H1 (cell line): ENCODE measurements around the gene CCDC59. TPM values are rescaled to one million over a fixed set of nuclear protein-coding genes. Genes with fewer than 3 reads are reported as not detected.

Experiments used
- CTCF ChIA-PET: fragments of 300-600 bp; sonication (Branson Sonifier 250); formaldehyde crosslinking; loops from one replicate; lab custom pipeline; 2021; ENCODE audit not compliant: partially characterized antibody; lab: Charles Lee
- POLR2A ChIA-PET: fragments of 300-600 bp; sonication (Branson Sonifier 250); formaldehyde crosslinking; loops from one replicate; lab custom pipeline; 2021; ENCODE audit warnings: inconsistent platforms; ENCODE audit not compliant: partially characterized antibody; lab: Charles Lee
- DNase-seq, 2 experiments: peaks; one replicate each; pipeline versions ENCODE4 v3.0.0 to v3.0.0-alpha.2; 2010 to 2022; ENCODE audit warnings: low spot score in 2 of 2, low read depth in 1 of 2, mixed read lengths in 1 of 2
- FAIRE-seq: peaks from 2 replicates; lab custom pipeline; 2011; peaks lifted over from hg19 to GRCh38; lab: Jason Lieb, UNC
- H2AFZ ChIP-seq: 2 replicates; pipeline ENCODE4 v1.8.1; 2012; ENCODE audit warnings: low read length, inconsistent platforms
- H2AK5ac ChIP-seq: 2 replicates; pipeline ENCODE4 v1.6.1; 2013; ENCODE audit warnings: low read depth, low read length
- H2BK120ac ChIP-seq: replicated peaks from 2 replicates; pipeline ENCODE3; 2013; ENCODE audit warnings: low read depth, low read length, inconsistent platforms
- H2BK12ac ChIP-seq: 2 replicates; pipeline ENCODE4 v1.6.1; 2013; ENCODE audit warnings: low read depth, low read length
- H2BK15ac ChIP-seq: 2 replicates; pipeline ENCODE4 v1.6.1; 2013; ENCODE audit warnings: low read length
- H2BK20ac ChIP-seq: 2 replicates; pipeline ENCODE4 v1.6.1; 2013; ENCODE audit warnings: low read length
- H2BK5ac ChIP-seq: 2 replicates; pipeline ENCODE4 v1.6.1; 2013; ENCODE audit warnings: low read depth, low read length
- H3K14ac ChIP-seq: 2 replicates; pipeline ENCODE4 v1.6.1; 2013; ENCODE audit warnings: inconsistent platforms; ENCODE audit not compliant: insufficient read length
- H3K18ac ChIP-seq: 2 replicates; pipeline ENCODE4 v1.6.1; 2013; ENCODE audit warnings: low read length; ENCODE audit errors: extremely low read depth
- H3K23ac ChIP-seq: 2 replicates; pipeline ENCODE4 v1.6.1; 2013; ENCODE audit warnings: inconsistent platforms; ENCODE audit not compliant: insufficient read length
- H3K23me2 ChIP-seq: 2 replicates; pipeline ENCODE4 v1.6.1; 2013; ENCODE audit warnings: low read depth, low read length
- H3K27ac ChIP-seq: 2 replicates; pipeline ENCODE4 v1.6.1; 2011; ENCODE audit warnings: low read depth, low read length, inconsistent platforms
- H3K27me3 ChIP-seq, 4 experiments: replicated peaks in 1 of 4; 1 replicate in 1 of 4; 2 replicates in 3 of 4; pipeline versions ENCODE4 v1.6.1 to v1.8.1; 2011 to 2013; ENCODE audit warnings: low read length in 3 of 4, mild to moderate bottlenecking in 3 of 4, inconsistent platforms in 2 of 4, mixed read lengths in 2 of 4, moderate library complexity in 1 of 4; ENCODE audit not compliant: control insufficient read depth in 3 of 4, insufficient read depth in 3 of 4; ENCODE audit errors: extremely low read depth in 1 of 4
- H3K36me3 ChIP-seq, 4 experiments: 2 replicates each; pipeline versions ENCODE4 v1.6.1 to v1.8.1; 2011 to 2013; ENCODE audit warnings: mild to moderate bottlenecking in 4 of 4, low read length in 3 of 4, moderate library complexity in 2 of 4, control low read depth in 1 of 4, inconsistent platforms in 1 of 4; ENCODE audit not compliant: insufficient read depth in 4 of 4, control insufficient read depth in 2 of 4
- H3K4ac ChIP-seq: replicated peaks from 2 replicates; pipeline ENCODE3; 2013; ENCODE audit warnings: low read length, low read depth, mixed read lengths, inconsistent platforms; ENCODE audit not compliant: insufficient read length
- H3K4me1 ChIP-seq, 4 experiments: replicated peaks in 1 of 4; 1 replicate in 1 of 4; 2 replicates in 3 of 4; pipeline versions ENCODE4 v1.6.1 to v1.8.1; 2011 to 2013; ENCODE audit warnings: low read length in 3 of 4, inconsistent platforms in 2 of 4, mixed read lengths in 1 of 4; ENCODE audit not compliant: insufficient read depth in 4 of 4, control insufficient read depth in 3 of 4
- H3K4me2 ChIP-seq, 2 experiments: 2 replicates each; pipeline versions ENCODE4 v1.6.1 to v1.8.1; 2011 to 2013; ENCODE audit warnings: low read depth in 2 of 2, low read length in 2 of 2, control low read depth in 1 of 2, inconsistent platforms in 1 of 2, mild to moderate bottlenecking in 1 of 2; ENCODE audit not compliant: insufficient read depth in 1 of 2
- H3K4me3 ChIP-seq, 4 experiments: fragments of 200-600, 300-600 bp in 1 of 4; sonication (generic), shearing (Covaris generic), sonication (Bioruptor Twin) in 1 of 4; 2 replicates each; pipeline versions ENCODE4 v1.5.1 to v1.8.1; 2011 to 2016; ENCODE audit warnings: low read length in 4 of 4, low read depth in 3 of 4, control low read depth in 2 of 4, inconsistent platforms in 2 of 4, mild to moderate bottlenecking in 2 of 4, mixed read lengths in 1 of 4, moderate library complexity in 1 of 4; ENCODE audit not compliant: insufficient read depth in 2 of 4; ENCODE audit errors: extremely low read depth in 1 of 4
- H3K56ac ChIP-seq: replicated peaks from 2 replicates; pipeline ENCODE3; 2013; ENCODE audit warnings: low read depth, mild to moderate bottlenecking, mixed read lengths, low read length, inconsistent platforms; ENCODE audit not compliant: insufficient read length
- H3K79me1 ChIP-seq: 2 replicates; pipeline ENCODE4 v1.6.1; 2013; ENCODE audit warnings: low read depth, low read length, control low read depth
- H3K79me2 ChIP-seq, 2 experiments: 2 replicates each; pipeline versions ENCODE4 v1.6.1 to v1.8.1; 2012 to 2013; ENCODE audit warnings: low read length in 2 of 2, mild to moderate bottlenecking in 2 of 2, inconsistent platforms in 1 of 2; ENCODE audit not compliant: insufficient read depth in 2 of 2, control insufficient read depth in 1 of 2
- H3K9ac ChIP-seq, 4 experiments: replicated peaks in 1 of 4; 1 replicate in 1 of 4; 2 replicates in 3 of 4; pipeline versions ENCODE4 v1.6.1 to v1.8.1; 2011 to 2013; ENCODE audit warnings: low read depth in 3 of 4, low read length in 3 of 4, control low read depth in 2 of 4, mild to moderate bottlenecking in 2 of 4, moderate library complexity in 2 of 4, inconsistent platforms in 1 of 4; ENCODE audit errors: extremely low read depth in 1 of 4
- H3K9me3 ChIP-seq, 2 experiments: 2 replicates each; pipeline versions ENCODE4 v1.6.1 to v1.8.1; 2012 to 2013; ENCODE audit warnings: mild to moderate bottlenecking in 2 of 2, moderate library complexity in 2 of 2, control low read depth in 1 of 2, inconsistent platforms in 1 of 2, low read depth in 1 of 2, low read length in 1 of 2, mixed read lengths in 1 of 2; ENCODE audit not compliant: insufficient read depth in 2 of 2
- H4K20me1 ChIP-seq, 2 experiments: replicated peaks in 1 of 2; 2 replicates each; pipeline versions ENCODE3 to v1.8.1; 2011 to 2013; ENCODE audit warnings: inconsistent platforms in 2 of 2, low read length in 2 of 2, mild to moderate bottlenecking in 1 of 2; ENCODE audit not compliant: insufficient read depth in 2 of 2, control insufficient read depth in 1 of 2
- H4K5ac ChIP-seq: 2 replicates; pipeline ENCODE4 v1.6.1; 2013; ENCODE audit warnings: low read length, low read depth, mixed read lengths, inconsistent platforms; ENCODE audit not compliant: insufficient read length
- H4K8ac ChIP-seq: 2 replicates; pipeline ENCODE4 v1.8.0; 2013; ENCODE audit warnings: mild to moderate bottlenecking, moderate library complexity, low read length, inconsistent platforms; ENCODE audit not compliant: insufficient read depth; ENCODE audit errors: extremely low read depth
- H4K91ac ChIP-seq: replicated peaks from 2 replicates; pipeline ENCODE3; 2013; ENCODE audit warnings: low read length, mixed read lengths, inconsistent platforms; ENCODE audit not compliant: insufficient read length
- CBX5 ChIP-seq: fragments of 300-800, 300-1000 bp; sonication (generic); IDR thresholded peaks from 2 replicates; pipeline ENCODE4 v1.7.1; 2016; ENCODE audit warnings: antibody characterized with exemption, low read length, low read depth
- E2F6 ChIP-seq: IDR thresholded peaks from 2 replicates; pipeline ENCODE4 v1.6.1; 2012; ENCODE audit warnings: inconsistent platforms
- EGR1 ChIP-seq: IDR thresholded peaks from 2 replicates; pipeline ENCODE4 v1.6.1; 2011; ENCODE audit warnings: low read depth, low read length, borderline replicate concordance
- JUN ChIP-seq: IDR thresholded peaks from 2 replicates; pipeline ENCODE4 v1.6.1; 2011; ENCODE audit warnings: low read depth, mild to moderate bottlenecking, improper control_type of control experiment, low read length
- MAFK ChIP-seq: IDR thresholded peaks from 2 replicates; pipeline ENCODE4 v1.6.1; 2012; ENCODE audit warnings: low read depth, mild to moderate bottlenecking, improper control_type of control experiment, low read length
- WGBS, 2 experiments: shearing (Covaris generic) in 1 of 2; methylation state at CpG; one replicate each; pipeline versions ENCODE4 v1.1.6 to v1.1.7; 2013 to 2015; ENCODE audit warnings: low lambda C conversion rate in 2 of 2, mixed read lengths in 2 of 2, inconsistent platforms in 1 of 2, low coverage in 1 of 2, missing lambda C conversion rate in 1 of 2; ENCODE audit not compliant: insufficient replicate concordance in 2 of 2, insufficient coverage in 1 of 2, insufficient read length in 1 of 2; ENCODE audit errors: extremely low coverage in 1 of 2, missing lambda C conversion rate in 1 of 2; 5-methylcytosine and 5-hydroxymethylcytosine counted together
- long read RNA-seq, 2 experiments: library from RNA in 1 of 2; library from capped mRNA in 1 of 2; stranded (forward); transcript quantifications; one replicate each; pipeline ENCODE4 v2.0.0, GENCODE V29; 2021; ENCODE audit warnings: inconsistent platforms in 1 of 2
- polyA minus RNA-seq, 3 experiments: library from RNA; depleted of rRNA, polyadenylated mRNA; stranded (reverse); fragments of >200 nt; gene quantifications; 1 replicate in 2 of 3; 2 replicates in 1 of 3; pipeline ENCODE4 v1.2.3, GENCODE V29; 2011
- polyA plus RNA-seq, 7 experiments: library from polyadenylated mRNA; depleted of rRNA in 3 of 7; stranded (reverse) in 5 of 7; unstranded in 2 of 7; fragments of >200 nt in 5 of 7; fragments of 200-250 nt in 2 of 7; gene quantifications; 1 replicate in 5 of 7; 2 replicates in 1 of 7; 4 replicates in 1 of 7; pipeline versions ENCODE4 v1.2.1 to v1.2.3, GENCODE V29; 2011 to 2013; ENCODE audit warnings: missing spikeins in 2 of 7, mixed read lengths in 2 of 7
- total RNA-seq: library from RNA; stranded (reverse); fragmentation: NEBNext Ultra II Directional; extraction: Animal tissue kit (Norgen Biotek cat#: 25700); gene quantifications from 2 replicates; pipeline ENCODE4 v1.2.1, GENCODE V29; 2021

Gene CCDC59, protein sequence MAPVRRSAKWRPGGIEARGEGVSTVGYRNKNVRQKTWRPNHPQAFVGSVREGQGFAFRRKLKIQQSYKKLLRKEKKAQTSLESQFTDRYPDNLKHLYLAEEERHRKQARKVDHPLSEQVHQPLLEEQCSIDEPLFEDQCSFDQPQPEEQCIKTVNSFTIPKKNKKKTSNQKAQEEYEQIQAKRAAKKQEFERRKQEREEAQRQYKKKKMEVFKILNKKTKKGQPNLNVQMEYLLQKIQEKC
- total RNA-seq (54.0 and 59.1 TPM in 2 replicates), polyA plus RNA-seq (2011; rRNA removed) (8.6 and 11.6 TPM in 2 replicates), polyA minus RNA-seq (2011; rRNA and poly(A)+ RNA removed) (5.2 and 6.6 TPM in 2 replicates)
- 30.9 TPM for polyA plus RNA-seq (2011; cell fraction: cytosol; rRNA removed)
- 7.4 TPM for polyA plus RNA-seq (2011; cell fraction: nucleus; rRNA removed)
- 33.4 to 52.3 TPM (median 38.9 TPM) in 4 replicates for polyA plus RNA-seq (2012, experiment 1 of 2)
- 4.0 TPM for polyA plus RNA-seq (2012, experiment 2 of 2)
- polyA plus RNA-seq (2013, experiment 1 of 2): 115 TPM
- 110 TPM for polyA plus RNA-seq (2013, experiment 2 of 2)
- 9.2 TPM for polyA minus RNA-seq (2011; cell fraction: cytosol; rRNA and poly(A)+ RNA removed)
- 30.6 TPM for polyA minus RNA-seq (2011; cell fraction: nucleus; rRNA and poly(A)+ RNA removed)
- long read RNA-seq, experiment 1, transcript CCDC59-201 (4 exons, 1,983 nt): major isoform, 18 of 29 reads
- long read RNA-seq, experiment 1, partial matches to known transcripts: 7 of 29 reads
- long read RNA-seq, experiment 1, other reads (novel, unspliced or antisense): 1 of 29 reads
- long read RNA-seq, experiment 2, transcript CCDC59-201 (4 exons, 1,983 nt): major isoform, 125 of 143 reads
- long read RNA-seq, experiment 2, transcript CCDC59-203 (4 exons, 984 nt): minor isoform, 11 of 143 reads
- long read RNA-seq, experiment 2, partial matches to known transcripts: 3 of 143 reads
- long read RNA-seq, experiment 2, other reads (novel, unspliced or antisense): 2 of 143 reads

DNA sequence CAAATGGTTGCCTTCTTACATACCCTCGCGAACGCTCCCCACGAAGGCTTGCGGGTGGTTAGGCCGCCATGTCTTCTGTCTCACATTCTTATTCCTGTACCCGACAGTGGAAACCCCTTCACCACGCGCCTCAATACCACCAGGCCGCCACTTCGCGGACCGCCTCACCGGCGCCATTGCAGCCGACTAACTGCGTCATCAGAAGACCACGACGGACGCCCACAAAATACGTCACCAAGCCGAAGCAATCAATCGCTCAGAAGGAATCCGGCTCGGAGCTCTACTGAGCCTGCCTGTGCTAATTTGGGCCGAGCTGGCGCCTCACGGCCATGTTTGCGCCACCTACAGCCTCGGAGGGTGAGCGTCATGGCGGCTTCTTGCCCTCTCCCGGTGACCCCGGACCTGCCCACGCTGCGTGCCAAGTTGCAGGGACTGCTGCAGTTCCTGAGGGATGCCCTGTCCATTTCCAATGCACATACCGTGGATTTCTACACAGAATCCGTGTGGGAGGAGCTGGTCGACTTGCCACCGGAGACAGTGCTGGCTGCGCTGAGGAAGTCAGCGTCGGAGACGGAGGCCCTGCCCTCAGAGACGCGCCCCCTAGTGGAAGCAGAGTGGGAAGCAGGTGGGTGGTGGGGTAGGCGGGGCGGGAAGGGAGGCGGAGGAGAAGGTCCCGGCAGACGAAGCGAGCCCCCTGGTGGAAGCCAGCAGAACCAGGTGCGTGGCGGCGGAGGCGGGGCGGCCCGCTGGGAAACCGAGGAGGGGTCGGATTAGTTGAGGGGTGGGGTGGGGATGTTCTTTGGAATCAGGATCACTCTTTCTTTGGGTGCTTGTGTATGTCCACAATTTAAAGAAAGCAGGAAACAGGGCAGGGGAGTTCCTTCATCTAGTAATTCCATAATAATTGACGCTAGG, at the start of gene CCDC59, which contains the start of gene METTL25:
Gene CCDC59, minus strand, starts transcription at position 188 of the 915 bp plus-strand sequence. Its CDS starts 11 bp downstream, at position 177.
Gene METTL25, plus strand, starts transcription at position 330 of the 915 bp plus-strand sequence. Its CDS starts 37 bp downstream, at position 367.
- H3K14ac ChIP-seq: no peak within 1 kb of the TSS
- peak within 1 kb of the TSS; percentile 96 for H2BK120ac ChIP-seq
- 2% methylated on average over 61 of the region's 61 CpGs; no CpG with 5 or more reads in 1 of the 2 experiments for WGBS, 2 experiments
- H3K56ac ChIP-seq: peak within 1 kb of the TSS; percentile 99
- H3K23ac ChIP-seq: no peak within 1 kb of the TSS
- ChIA-PET POLR2A (interaction anchor here (0.6 to 2.4 kb wide), 16 partner anchors 9 to 328 kb away, joined by 3 to 19 read pairs (median 4); no protein-coding TSS in a partner anchor), CTCF (interaction anchor here (0.6 to 3.6 kb wide), 31 partner anchors 9 to 908 kb away, joined by 3 to 18 read pairs (median 4); no protein-coding TSS in a partner anchor)
- H3K79me1 ChIP-seq: no peaks in the 10 kb centered on the region
- peak within 1 kb of the TSS; percentile 98 for H2BK5ac ChIP-seq
- H3K4me3 ChIP-seq: peak within 1 kb of the TSS; percentile 80 to 100 (median 98)
- peak within 1 kb of the TSS; percentile 99 for H4K5ac ChIP-seq
- peak within 1 kb of the TSS; percentile 48 to 73 for H3K4me2 ChIP-seq
- H3K36me3 ChIP-seq: peaks cover 8 to 28% (median 16%) of the 10 kb centered on the region in 4 experiments; a peak in 5 of 8 replicates
- peak within 1 kb of the TSS; percentile 98 for H3K27ac ChIP-seq
- FAIRE-seq (peak; percentile 36), DNase-seq (peak; percentile 95 to 98)
- H3K18ac ChIP-seq: peak within 1 kb of the TSS; percentile 89
- H3K79me2 ChIP-seq: peaks cover 3 to 63% of the 10 kb centered on the region in 2 experiments; a peak in 3 of 4 replicates
- H2BK20ac ChIP-seq: peak within 1 kb of the TSS; percentile 53; the same call in 1 of the 2 replicates
- H3K4ac ChIP-seq: peak within 1 kb of the TSS; percentile 65
- no peaks in the 10 kb centered on the region for H4K20me1 ChIP-seq
- H2BK15ac ChIP-seq: peak within 1 kb of the TSS; percentile 97; the same call in 1 of the 2 replicates
- H2AFZ ChIP-seq: peak within 1 kb of the TSS; percentile 100; the same call in 1 of the 2 replicates
- H3K9ac ChIP-seq: peak within 1 kb of the TSS; percentile 93 to 100 (median 98)
- H4K8ac ChIP-seq: peak within 1 kb of the TSS; percentile 100
- peaks cover 3% of the 10 kb centered on the region for H3K23me2 ChIP-seq
- no peaks in the 10 kb centered on the region; a peak in 1 of 4 replicates for H3K9me3 ChIP-seq
- H3K27me3 ChIP-seq: no peaks in the 10 kb centered on the region
- peaks cover 0 to 4% (median under 1%) of the 10 kb centered on the region in 4 experiments; a peak in 3 of 7 replicates for H3K4me1 ChIP-seq
- H2AK5ac ChIP-seq: no peak within 1 kb of the TSS; the same call in 1 of the 2 replicates
- H2BK12ac ChIP-seq: peak within 1 kb of the TSS; percentile 90
- H4K91ac ChIP-seq: peak within 1 kb of the TSS; percentile 94
- TF ChIP-seq MAFK: no peak
- peak; percentile 47; the same call in 1 of the 2 replicates for TF ChIP-seq EGR1
- TF ChIP-seq JUN: no peak
- TF ChIP-seq E2F6: peak; percentile 21; the same call in 1 of the 2 replicates
- TF ChIP-seq CBX5: no peak
